HEK293 (cell line): ENCODE data around the gene PPFIBP1.

ENCODE experiments used
- CTCF ChIP-seq: fragments of 450-650 bp; formaldehyde crosslinking; IDR thresholded peaks from 2 replicates; pipeline ENCODE4 v1.5.1; 2016; ENCODE audit warnings: missing biosample characterization, missing genetic modification characterization
- MYNN ChIP-seq: fragments of 450-650 bp; formaldehyde crosslinking; IDR thresholded peaks from 2 replicates; pipeline ENCODE4 v1.5.1; 2016; ENCODE audit warnings: missing biosample characterization, missing genetic modification characterization, borderline replicate concordance
- PRDM10 ChIP-seq: fragments of 450-650 bp; formaldehyde crosslinking; IDR thresholded peaks from 2 replicates; pipeline ENCODE4 v1.5.1; 2016; ENCODE audit warnings: missing biosample characterization, missing genetic modification characterization
- ZBTB20 ChIP-seq: fragments of 450-650 bp; formaldehyde crosslinking; IDR thresholded peaks from 2 replicates; pipeline ENCODE4 v1.5.1; 2016; ENCODE audit warnings: missing biosample characterization, missing genetic modification characterization
- ZBTB26 ChIP-seq: fragments of 450-650 bp; formaldehyde crosslinking; optimal IDR thresholded peaks from 2 replicates; pipeline ENCODE3; 2016; ENCODE audit warnings: missing biosample characterization, mild to moderate bottlenecking, missing genetic modification characterization
- ZNF132 ChIP-seq: fragments of 450-650 bp; formaldehyde crosslinking; IDR thresholded peaks from 2 replicates; pipeline ENCODE4 v1.5.1; 2017; ENCODE audit warnings: missing biosample characterization, missing genetic modification characterization, borderline replicate concordance
- ZNF155 ChIP-seq: fragments of 450-650 bp; formaldehyde crosslinking; IDR thresholded peaks from 2 replicates; pipeline ENCODE4 v1.5.1; 2016; ENCODE audit warnings: missing biosample characterization, missing genetic modification characterization
- ZNF274 ChIP-seq, 2 experiments: fragments of 200-500 bp in 1 of 2; fragments of 450-650 bp in 1 of 2; sonication (Bioruptor generic) in 1 of 2; formaldehyde crosslinking in 1 of 2; IDR thresholded peaks; 2 replicates each; pipeline versions ENCODE4 v1.5.1 to v1.6.1; 2014 to 2016; ENCODE audit warnings: borderline replicate concordance in 1 of 2, inconsistent platforms in 1 of 2, low read length in 1 of 2, missing biosample characterization in 1 of 2, missing genetic modification characterization in 1 of 2
- ZNF639 ChIP-seq: fragments of 450-650 bp; formaldehyde crosslinking; IDR thresholded peaks from 2 replicates; pipeline ENCODE4 v1.5.1; 2016; ENCODE audit warnings: missing biosample characterization, missing genetic modification characterization
- TF ChIP-seq, protein P1 (sequence below): fragments of 450-650 bp; formaldehyde crosslinking; IDR thresholded peaks from 2 replicates; pipeline ENCODE4 v1.5.1; 2016; ENCODE audit warnings: missing biosample characterization, missing genetic modification characterization
- TF ChIP-seq, protein P2 (sequence below): fragments of 450-650 bp; formaldehyde crosslinking; IDR thresholded peaks from 2 replicates; pipeline ENCODE4 v1.5.1; 2016; ENCODE audit warnings: missing biosample characterization, missing genetic modification characterization

- TF ChIP-seq CTCF (tag by site-specific recombination) (no peak), MYNN (tag by site-specific recombination) (no peak), ZBTB26 (tag by site-specific recombination) (no peak), ZBTB20 (no peak), ZNF639 (tag by site-specific recombination) (no peak), PRDM10 (tag by site-specific recombination) (no peak), ZNF132 (no peak), ZNF155 (tag by site-specific recombination) (no peak), ZNF274 (IDR thresholded peaks at IDR 0.05; ENCODE audit: low read length) (no peak), ZNF274 (tag by site-specific recombination; IDR thresholded peaks at IDR 0.05; ENCODE audit: borderline replicate concordance) (no peak)
- TF ChIP-seq, protein P1, sequence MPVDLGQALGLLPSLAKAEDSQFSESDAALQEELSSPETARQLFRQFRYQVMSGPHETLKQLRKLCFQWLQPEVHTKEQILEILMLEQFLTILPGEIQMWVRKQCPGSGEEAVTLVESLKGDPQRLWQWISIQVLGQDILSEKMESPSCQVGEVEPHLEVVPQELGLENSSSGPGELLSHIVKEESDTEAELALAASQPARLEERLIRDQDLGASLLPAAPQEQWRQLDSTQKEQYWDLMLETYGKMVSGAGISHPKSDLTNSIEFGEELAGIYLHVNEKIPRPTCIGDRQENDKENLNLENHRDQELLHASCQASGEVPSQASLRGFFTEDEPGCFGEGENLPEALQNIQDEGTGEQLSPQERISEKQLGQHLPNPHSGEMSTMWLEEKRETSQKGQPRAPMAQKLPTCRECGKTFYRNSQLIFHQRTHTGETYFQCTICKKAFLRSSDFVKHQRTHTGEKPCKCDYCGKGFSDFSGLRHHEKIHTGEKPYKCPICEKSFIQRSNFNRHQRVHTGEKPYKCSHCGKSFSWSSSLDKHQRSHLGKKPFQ (tag by site-specific recombination) = no peak
- TF ChIP-seq, protein P2, sequence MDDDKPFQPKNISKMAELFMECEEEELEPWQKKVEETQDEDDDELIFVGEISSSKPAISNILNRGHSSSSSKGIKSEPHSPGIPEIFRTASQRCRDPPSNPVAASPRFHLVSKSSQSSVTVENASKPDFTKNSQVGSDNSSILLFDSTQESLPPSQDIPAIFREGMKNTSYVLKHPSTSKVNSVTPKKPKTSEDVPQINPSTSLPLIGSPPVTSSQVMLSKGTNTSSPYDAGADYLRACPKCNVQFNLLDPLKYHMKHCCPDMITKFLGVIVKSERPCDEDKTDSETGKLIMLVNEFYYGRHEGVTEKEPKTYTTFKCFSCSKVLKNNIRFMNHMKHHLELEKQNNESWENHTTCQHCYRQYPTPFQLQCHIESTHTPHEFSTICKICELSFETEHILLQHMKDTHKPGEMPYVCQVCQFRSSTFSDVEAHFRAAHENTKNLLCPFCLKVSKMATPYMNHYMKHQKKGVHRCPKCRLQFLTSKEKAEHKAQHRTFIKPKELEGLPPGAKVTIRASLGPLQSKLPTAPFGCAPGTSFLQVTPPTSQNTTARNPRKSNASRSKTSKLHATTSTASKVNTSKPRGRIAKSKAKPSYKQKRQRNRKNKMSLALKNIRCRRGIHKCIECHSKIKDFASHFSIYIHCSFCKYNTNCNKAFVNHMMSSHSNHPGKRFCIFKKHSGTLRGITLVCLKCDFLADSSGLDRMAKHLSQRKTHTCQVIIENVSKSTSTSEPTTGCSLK (tag by site-specific recombination) = no peak
These were observed 51.7 kb downstream of the PPFIBP1 start for GRCh38 chr12:27575762-27576118.
